ENCODE results near the gene OVAAL. TPM values are rescaled to one million over a fixed set of nuclear protein-coding genes. Genes with fewer than 3 reads are reported as not detected.
A peak's percentile ranks its signal among the peaks of the same experiment; 100 is the strongest.

OVAAL gene
- not detected in 2 replicates for total RNA-seq (2012; rRNA removed)
- polyA plus RNA-seq (2012; rRNA removed): not detected in 2 replicates
- 0.03 TPM in 1 of 2 replicates, not detected in the other for polyA plus RNA-seq (2012; cell fraction: cytosol; rRNA removed)
- polyA plus RNA-seq (2012; cell fraction: nucleus; rRNA removed; ENCODE audit: low replicate concordance): not detected in 2 replicates
- not detected for Bru-seq, nascent RNA
- BruChase-seq, experiment 1, labeled RNA remaining after a 6-hour chase: percentile 11 among the genes with signal in this experiment
- percentile 11 among the genes with signal in this experiment for BruChase-seq, experiment 2, labeled RNA remaining after a 2-hour chase
- long read RNA-seq: 0 reads

DNA sequence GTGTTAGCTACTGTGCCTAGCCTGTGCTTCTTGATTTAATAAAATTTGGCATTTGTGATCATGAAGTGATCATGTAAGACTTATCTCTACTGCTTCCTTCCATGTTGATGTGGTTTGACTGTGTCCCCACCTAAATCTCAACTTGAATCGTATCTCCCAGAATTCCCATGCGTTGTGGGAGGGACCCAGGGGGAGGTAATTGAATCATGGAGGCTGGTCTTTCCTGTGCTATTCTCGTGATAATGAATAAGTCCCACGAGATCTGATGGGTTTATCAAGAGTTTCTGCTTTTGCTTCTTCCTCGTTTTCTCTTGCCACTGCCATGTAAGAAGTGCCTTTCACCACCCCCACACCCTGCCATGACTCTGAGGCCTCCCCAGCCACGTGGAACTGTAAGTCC lies at the start of gene OVAAL:
OVAAL (plus strand) TSS at position 301 of the 400 bp plus-strand sequence.
- ATAC-seq (ENCODE audit: low read depth): no peak
- ChIA-PET POLR2A (ENCODE audit: unreplicated experiment) (no interaction called here), CTCF (interaction anchor here (0.5 to 0.6 kb wide), 2 partner anchors 62 to 132 kb away, joined by 3 read pairs; no protein-coding TSS in a partner anchor)
- Histone ChIP-seq H2BK120ac (ENCODE audit: low read depth, low read length) (peak within 1 kb of the TSS; percentile 14; the same call in 1 of the 2 replicates), H3K79me1 (ENCODE audit: low read depth in 1 of 2, low read length in 2 of 2) (peaks cover 0 to 13% of the 10 kb centered on the region in 2 experiments; a peak in 1 of 4 replicates), H3K4me2 (ENCODE audit: low read depth, low read length) (no peak within 1 kb of the TSS), H2AK5ac (ENCODE audit: low read depth, low read length) (no peak within 1 kb of the TSS), H2BK15ac (ENCODE audit: low read depth, low read length) (no peak within 1 kb of the TSS), H3K4ac (ENCODE audit: low read depth, low read length) (no peak within 1 kb of the TSS), H3K36me3 (ENCODE audit: control insufficient read depth, insufficient read depth, low read length) (no peaks in the 10 kb centered on the region), H2AK9ac (replicated peaks; ENCODE audit: low read depth, low read length, poor library complexity) (no peak within 1 kb of the TSS), H4K91ac (ENCODE audit: insufficient read depth, low read depth, low read length) (no peak within 1 kb of the TSS), H3K4me3 (ENCODE audit: insufficient read depth, low read depth, low read length) (no peak within 1 kb of the TSS), H3K9me3 (ENCODE audit: control insufficient read depth, insufficient read depth, low read length) (no peaks in the 10 kb centered on the region), H2BK20ac (ENCODE audit: low read depth, low read length) (no peak within 1 kb of the TSS; the same call in 1 of the 2 replicates), H3K18ac (ENCODE audit: low read depth, low read length) (no peak within 1 kb of the TSS), H3K4me1 (ENCODE audit: control insufficient read depth, insufficient read depth, low read length) (peaks cover 21% of the 10 kb centered on the region), H4K5ac (ENCODE audit: low read depth, low read length) (no peak within 1 kb of the TSS), H3K14ac (replicated peaks; ENCODE audit: low read depth, low read length) (no peak within 1 kb of the TSS), H3K9me1 (ENCODE audit: insufficient read depth, low read length) (peaks cover 22% of the 10 kb centered on the region), H2BK5ac (ENCODE audit: low read depth, low read length, poor library complexity, severe bottlenecking) (no peak within 1 kb of the TSS), H4K8ac (ENCODE audit: low read depth in 2 of 2, low read length in 2 of 2) (0 out of 4 replicates have a peak within 1 kb of the TSS, but pooled peaks of 1 of the 2 experiments have one; percentile 95), H3K27ac (ENCODE audit: insufficient read depth, low read length) (no peak within 1 kb of the TSS), H3K56ac (ENCODE audit: extremely low read depth, insufficient read depth, low read length) (no peak within 1 kb of the TSS), H3K27me3 (ENCODE audit: control insufficient read depth, insufficient read depth, low read length) (no peaks in the 10 kb centered on the region), H3K9ac (ENCODE audit: low read depth, low read length) (no peak within 1 kb of the TSS), H2AFZ (replicated peaks; ENCODE audit: low read length, poor library complexity) (no peak within 1 kb of the TSS), H3K23ac (ENCODE audit: low read depth, low read length) (no peak within 1 kb of the TSS), H4K20me1 (ENCODE audit: insufficient read depth, low read length) (no peaks in the 10 kb centered on the region)
- TF ChIP-seq RCOR1 (IDR thresholded peaks at IDR 0.05; ENCODE audit: insufficient replicate concordance, low read length): no peak
- no peak for TF ChIP-seq FOS (IDR thresholded peaks at IDR 0.05; ENCODE audit: low read depth, low read length)
- no peak for TF ChIP-seq NFE2L2 (IDR thresholded peaks at IDR 0.05; ENCODE audit: low read depth, low read length)
- no peak for TF ChIP-seq MXI1 (IDR thresholded peaks at IDR 0.05; ENCODE audit: borderline replicate concordance, low read depth, low read length)
- TF ChIP-seq POLR2A (IDR thresholded peaks at IDR 0.05; ENCODE audit: low read depth, low read length): no peak
- no peak for TF ChIP-seq RFX5 (IDR thresholded peaks at IDR 0.05; ENCODE audit: low read depth, low read length)
- no peak for TF ChIP-seq CEBPB (IDR thresholded peaks at IDR 0.05; ENCODE audit: low read depth, low read length)
- TF ChIP-seq, protein P1, sequence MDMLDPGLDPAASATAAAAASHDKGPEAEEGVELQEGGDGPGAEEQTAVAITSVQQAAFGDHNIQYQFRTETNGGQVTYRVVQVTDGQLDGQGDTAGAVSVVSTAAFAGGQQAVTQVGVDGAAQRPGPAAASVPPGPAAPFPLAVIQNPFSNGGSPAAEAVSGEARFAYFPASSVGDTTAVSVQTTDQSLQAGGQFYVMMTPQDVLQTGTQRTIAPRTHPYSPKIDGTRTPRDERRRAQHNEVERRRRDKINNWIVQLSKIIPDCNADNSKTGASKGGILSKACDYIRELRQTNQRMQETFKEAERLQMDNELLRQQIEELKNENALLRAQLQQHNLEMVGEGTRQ (IDR thresholded peaks at IDR 0.05; ENCODE audit: low read depth, low read length): no peak
- intact Hi-C loops (cut with micrococcal nuclease): no loop called here
- no peak for DNase-seq
- dilution Hi-C loops (cut with HindIII; ENCODE audit: low sequenced_read_pairs, unreplicated experiment): no loop called here
- no TSS peak for BruUV-seq (replicated peaks)
- in situ Hi-C loops (cut with MboI; ENCODE audit: low sequenced_read_pairs): no loop called here
- WGBS, 2 experiments (ENCODE audit: extremely low coverage in 2 of 2, insufficient read length in 1 of 2): no CpG with 5 or more reads among the region's 6 CpGs

Data from IMR-90 (cell line).